ENCODE measurements around the gene EPHA3. TPM values are rescaled to one million over a fixed set of nuclear protein-coding genes. Genes with fewer than 3 reads are reported as not detected.

Gene EPHA3
- total and polyA plus RNA-seq, 2 donors (not counting 3 experiments of a cell fraction or from before 2014, with no cell fraction given) = not detected

GRCh38 chr3:89058371-89058770 is 49.0 kb upstream of the EPHA3 start:
- peaks cover 2% of the 10 kb centered on the region for H3K9me3 ChIP-seq (replicated peaks; ENCODE audit: control insufficient read depth, insufficient read depth, low read length)
- no peak for FAIRE-seq
- BruUV-seq (replicated peaks) = no TSS peak
- H3K4me1 ChIP-seq (ENCODE audit: control insufficient read depth, extremely low read depth, insufficient read depth, low read length) = no peaks in the 10 kb centered on the region
- intact Hi-C loops (cut with micrococcal nuclease) = no loop called here
- H3K79me2 ChIP-seq (ENCODE audit: control insufficient read depth, insufficient read depth, low read length) = no peaks in the 10 kb centered on the region
- TF ChIP-seq, protein P1, sequence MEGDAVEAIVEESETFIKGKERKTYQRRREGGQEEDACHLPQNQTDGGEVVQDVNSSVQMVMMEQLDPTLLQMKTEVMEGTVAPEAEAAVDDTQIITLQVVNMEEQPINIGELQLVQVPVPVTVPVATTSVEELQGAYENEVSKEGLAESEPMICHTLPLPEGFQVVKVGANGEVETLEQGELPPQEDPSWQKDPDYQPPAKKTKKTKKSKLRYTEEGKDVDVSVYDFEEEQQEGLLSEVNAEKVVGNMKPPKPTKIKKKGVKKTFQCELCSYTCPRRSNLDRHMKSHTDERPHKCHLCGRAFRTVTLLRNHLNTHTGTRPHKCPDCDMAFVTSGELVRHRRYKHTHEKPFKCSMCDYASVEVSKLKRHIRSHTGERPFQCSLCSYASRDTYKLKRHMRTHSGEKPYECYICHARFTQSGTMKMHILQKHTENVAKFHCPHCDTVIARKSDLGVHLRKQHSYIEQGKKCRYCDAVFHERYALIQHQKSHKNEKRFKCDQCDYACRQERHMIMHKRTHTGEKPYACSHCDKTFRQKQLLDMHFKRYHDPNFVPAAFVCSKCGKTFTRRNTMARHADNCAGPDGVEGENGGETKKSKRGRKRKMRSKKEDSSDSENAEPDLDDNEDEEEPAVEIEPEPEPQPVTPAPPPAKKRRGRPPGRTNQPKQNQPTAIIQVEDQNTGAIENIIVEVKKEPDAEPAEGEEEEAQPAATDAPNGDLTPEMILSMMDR (IDR thresholded peaks at IDR 0.05; ENCODE audit: extremely low read depth in 1 of 2, insufficient read depth in 1 of 2, low read depth in 1 of 2, low read length in 2 of 2) = no peak
- TF ChIP-seq FOS (IDR thresholded peaks at IDR 0.05; ENCODE audit: borderline replicate concordance, insufficient read depth, low read length) = no peak
- no peak for TF ChIP-seq POLR2A (IDR thresholded peaks at IDR 0.05; ENCODE audit: low read depth, low read length)
- no peak for TF ChIP-seq JUN (IDR thresholded peaks at IDR 0.05; ENCODE audit: borderline replicate concordance, insufficient read depth, insufficient read length, low read depth)
- no peak for TF ChIP-seq MYC (IDR thresholded peaks at IDR 0.05; ENCODE audit: low read depth, low read length)
- TF ChIP-seq GATA2 (IDR thresholded peaks at IDR 0.05; ENCODE audit: insufficient read depth, insufficient read length, low read depth, low read length) = no peak
- no peak for TF ChIP-seq EZH2 (IDR thresholded peaks at IDR 0.05; ENCODE audit: borderline replicate concordance, low read depth, low read length, severe bottlenecking)
- TF ChIP-seq MAX (IDR thresholded peaks at IDR 0.05; ENCODE audit: insufficient read depth, insufficient read length) = no peak
- TF ChIP-seq POLR2AphosphoS5 (IDR thresholded peaks at IDR 0.05; ENCODE audit: insufficient read depth, low read depth, low read length) = no peak
- ChIA-PET POLR2A (no interaction called here), CTCF (no interaction called here)
- H3K27ac ChIP-seq (ENCODE audit: insufficient read depth, low read depth, low read length) = no peak overlapping the region
- H4K20me1 ChIP-seq (replicated peaks; ENCODE audit: control insufficient read depth, extremely low read depth, insufficient read depth, low read length) = no peaks in the 10 kb centered on the region
- H3K36me3 ChIP-seq (ENCODE audit: control insufficient read depth in 2 of 2, extremely low read depth in 1 of 2, insufficient read depth in 2 of 2, low read length in 2 of 2) = no peaks in the 10 kb centered on the region
- dilution Hi-C loops (cut with MboI; ENCODE audit: extremely low pct_ligation_motif_present, low sequenced_read_pairs) = no loop called here
- H3K27me3 ChIP-seq (ENCODE audit: control insufficient read depth in 2 of 2, insufficient read depth in 2 of 2, low read length in 2 of 2) = no peaks in the 10 kb centered on the region
- H3K9ac ChIP-seq (replicated peaks; ENCODE audit: extremely low read depth, insufficient read depth, low read length) = no peak overlapping the region
- DNase-seq (ENCODE audit: low read depth, low spot score) = no peak
- no peak overlapping the region for H3K4me2 ChIP-seq (ENCODE audit: insufficient read depth, low read length)
- H2AFZ ChIP-seq (ENCODE audit: low read depth, low read length) = no peak overlapping the region
- no peaks in the 10 kb centered on the region for H3K9me1 ChIP-seq (replicated peaks; ENCODE audit: control insufficient read depth, extremely low read depth, insufficient read depth, low read length)
- no peak overlapping the region for H3K4me3 ChIP-seq (replicated peaks in 1 of 3; ENCODE audit: insufficient read depth in 1 of 3, low read depth in 1 of 3, low read length in 3 of 3)
